Muscle of leg (tissue), 11 donors: ENCODE measurements around the gene TNS4. TPM values are rescaled to one million over a fixed set of nuclear protein-coding genes. Genes with fewer than 3 reads are reported as not detected.
A peak's percentile ranks its signal among the peaks of the same experiment; 100 is the strongest.

ENCODE experiments used
- DNase-seq: peaks from one replicate; pipeline ENCODE4 v3.0.0; 2013
- H3K27ac ChIP-seq: one replicate; pipeline ENCODE4 v1.5.1; 2013; ENCODE audit warnings: mild to moderate bottlenecking, low read length, control low read depth
- H3K27me3 ChIP-seq: one replicate; pipeline ENCODE4 v1.6.1; 2013; ENCODE audit warnings: low read length; ENCODE audit not compliant: control insufficient read depth, insufficient read depth
- H3K36me3 ChIP-seq: one replicate; pipeline ENCODE4 v1.6.1; 2013; ENCODE audit warnings: low read length; ENCODE audit not compliant: control insufficient read depth, insufficient read depth
- H3K4me1 ChIP-seq: one replicate; pipeline ENCODE4 v1.6.1; 2013; ENCODE audit warnings: low read length; ENCODE audit not compliant: control insufficient read depth, insufficient read depth
- H3K4me3 ChIP-seq: one replicate; pipeline ENCODE4 v1.5.1; 2013; ENCODE audit warnings: low read length, control low read depth
- H3K9me3 ChIP-seq: replicated peaks from 2 replicates; pipeline ENCODE4 v1.6.1; 2013; ENCODE audit warnings: low read depth, low read length; ENCODE audit not compliant: control insufficient read depth
- WGBS: methylation state at CpG from one replicate; pipeline ENCODE4 v1.1.5; 2013; ENCODE audit warnings: missing lambda C conversion rate; ENCODE audit not compliant: insufficient coverage; 5-methylcytosine and 5-hydroxymethylcytosine counted together
- polyA plus RNA-seq, 8 donors: library from polyadenylated mRNA; unstranded; fragments of 120-200 nt; gene quantifications; one replicate each; pipeline versions ENCODE4 v1.2.1 to v1.2.3, GENCODE V29; 2013; ENCODE audit warnings: inconsistent platforms in 1 of 8, low replicate concordance in 1 of 8; ENCODE audit not compliant: insufficient read length in 8 of 8, insufficient read depth in 1 of 8
- total RNA-seq: library from RNA; stranded (reverse); fragments of 120-200 nt; gene quantifications from one replicate; pipeline ENCODE4 v1.2.4, GENCODE V29; 2013

The TNS4 gene
- total and polyA plus RNA-seq, 9 donors, result 0.05 to 1.6 (median 0.16) TPM; not detected in 4

- Histone ChIP-seq H3K36me3 (no peaks in the 10 kb centered on the region), H3K27ac (no peak overlapping the region), H3K9me3 (peaks cover 3% of the 10 kb centered on the region), H3K4me3 (no peak overlapping the region), H3K27me3 (no peaks in the 10 kb centered on the region), H3K4me1 (no peaks in the 10 kb centered on the region)
- WGBS, result 15% methylated on average over 3 of the region's 5 CpGs
- peak; percentile 70 for DNase-seq
These were observed 25.2 kb upstream of the TNS4 start for GRCh38 chr17:40526668-40527067.

GRCh38 chr17:40525294-40525693, 23.9 kb upstream of the TNS4 start:
- no CpG with 5 or more reads among the region's 1 CpG for WGBS
- DNase-seq, result no peak
- Histone ChIP-seq H3K36me3 (no peaks in the 10 kb centered on the region), H3K9me3 (peaks cover 3% of the 10 kb centered on the region), H3K4me3 (no peak overlapping the region), H3K27ac (no peak overlapping the region), H3K27me3 (peaks cover 2% of the 10 kb centered on the region), H3K4me1 (no peaks in the 10 kb centered on the region)

- no peaks in the 10 kb centered on the region for H3K4me1 ChIP-seq
- 57% methylated on average over 1 of the region's 3 CpGs for WGBS
- H3K27ac ChIP-seq, result no peak overlapping the region
- H3K27me3 ChIP-seq, result peaks cover 4% of the 10 kb centered on the region
- H3K4me3 ChIP-seq, result no peak overlapping the region
- no peaks in the 10 kb centered on the region for H3K36me3 ChIP-seq
- peaks cover 3% of the 10 kb centered on the region for H3K9me3 ChIP-seq
- DNase-seq, result no peak
These were observed 23.0 kb upstream of the TNS4 start for GRCh38 chr17:40524243-40524965.

- peaks cover 9% of the 10 kb centered on the region for H3K27me3 ChIP-seq
- H3K9me3 ChIP-seq, result peaks cover 3% of the 10 kb centered on the region
- no peaks in the 10 kb centered on the region for H3K36me3 ChIP-seq
- no peak overlapping the region for H3K27ac ChIP-seq
- no peak overlapping the region for H3K4me3 ChIP-seq
- no peak for DNase-seq
- 100% methylated on average over 1 of the region's 5 CpGs for WGBS
- no peaks in the 10 kb centered on the region for H3K4me1 ChIP-seq
These were observed 21.5 kb upstream of the TNS4 start for GRCh38 chr17:40522961-40523310.

GRCh38 chr17:40522250-40522960, 21.0 kb upstream of the TNS4 start:
- WGBS, result 68% methylated on average over 5 of the region's 7 CpGs
- no peaks in the 10 kb centered on the region for H3K36me3 ChIP-seq
- H3K9me3 ChIP-seq, result peaks cover 3% of the 10 kb centered on the region
- DNase-seq, result no peak
- no peak overlapping the region for H3K27ac ChIP-seq
- H3K4me3 ChIP-seq, result no peak overlapping the region
- no peaks in the 10 kb centered on the region for H3K4me1 ChIP-seq
- H3K27me3 ChIP-seq, result peaks cover 9% of the 10 kb centered on the region

GRCh38 chr17:40520991-40521453, 19.6 kb upstream of the TNS4 start:
- whole genome bisulfite sequencing, result 95% methylated on average over 4 of the region's 14 CpGs

GRCh38 chr17:40519089-40519775, 17.8 kb upstream of the TNS4 start:
- DNase-seq, result no peak
- no peaks in the 10 kb centered on the region for H3K9me3 ChIP-seq
- no peaks in the 10 kb centered on the region for H3K4me1 ChIP-seq
- no peak overlapping the region for H3K27ac ChIP-seq
- H3K4me3 ChIP-seq, result no peak overlapping the region
- peaks cover 20% of the 10 kb centered on the region for H3K27me3 ChIP-seq
- H3K36me3 ChIP-seq, result no peaks in the 10 kb centered on the region
- WGBS, result 72% methylated on average over 3 of the region's 5 CpGs

More at GRCh38 chr17:40520991-40521453, 19.6 kb upstream of the TNS4 start:
- Histone ChIP-seq H3K4me3 (no peak overlapping the region), H3K4me1 (no peaks in the 10 kb centered on the region), H3K27ac (no peak overlapping the region), H3K27me3 (peaks cover 12% of the 10 kb centered on the region), H3K9me3 (peaks cover 3% of the 10 kb centered on the region), H3K36me3 (no peaks in the 10 kb centered on the region)
- no peak for DNase-seq

- no peak overlapping the region for H3K27ac ChIP-seq
- no peaks in the 10 kb centered on the region for H3K9me3 ChIP-seq
- H3K27me3 ChIP-seq, result peaks cover 23% of the 10 kb centered on the region
- no peak overlapping the region for H3K4me3 ChIP-seq
- no CpG with 5 or more reads among the region's 5 CpGs for WGBS
- H3K4me1 ChIP-seq, result no peaks in the 10 kb centered on the region
- no peaks in the 10 kb centered on the region for H3K36me3 ChIP-seq
- DNase-seq, result no peak
These were observed 17.1 kb upstream of the TNS4 start for GRCh38 chr17:40518401-40519088.

- Histone ChIP-seq H3K4me1 (no peaks in the 10 kb centered on the region), H3K9me3 (no peaks in the 10 kb centered on the region), H3K4me3 (no peak overlapping the region), H3K36me3 (no peaks in the 10 kb centered on the region), H3K27me3 (peaks cover 23% of the 10 kb centered on the region), H3K27ac (no peak overlapping the region)
- 90% methylated on average over 3 of the region's 4 CpGs for WGBS
- DNase-seq, result no peak
These were observed 16.6 kb upstream of the TNS4 start for GRCh38 chr17:40517981-40518380.

- Histone ChIP-seq H3K4me1 (no peaks in the 10 kb centered on the region), H3K36me3 (no peaks in the 10 kb centered on the region), H3K9me3 (no peaks in the 10 kb centered on the region), H3K27me3 (peaks cover 23% of the 10 kb centered on the region), H3K27ac (no peak overlapping the region), H3K4me3 (no peak overlapping the region)
- no peak for DNase-seq
- WGBS, result 94% methylated on average over 1 of the region's 2 CpGs
These were observed 15.9 kb upstream of the TNS4 start for GRCh38 chr17:40517286-40517662.
